LHCN-M2 (cell line): ENCODE measurements around the gene LAX1. TPM values are rescaled to one million over a fixed set of nuclear protein-coding genes. Genes with fewer than 3 reads are reported as not detected.

Experiments
- DNase-seq: peaks from one replicate; pipeline ENCODE4 v3.0.0-alpha.2; 2012; ENCODE audit warnings: low read depth
- total RNA-seq: library from RNA; depleted of rRNA; stranded (reverse); fragments of >200 nt; gene quantifications from 2 replicates; pipeline ENCODE4 v1.2.3, GENCODE V29; 2014; rRNA removed

The LAX1 gene
- total RNA-seq, 1 experiment from 2014 or later: not detected

DNA sequence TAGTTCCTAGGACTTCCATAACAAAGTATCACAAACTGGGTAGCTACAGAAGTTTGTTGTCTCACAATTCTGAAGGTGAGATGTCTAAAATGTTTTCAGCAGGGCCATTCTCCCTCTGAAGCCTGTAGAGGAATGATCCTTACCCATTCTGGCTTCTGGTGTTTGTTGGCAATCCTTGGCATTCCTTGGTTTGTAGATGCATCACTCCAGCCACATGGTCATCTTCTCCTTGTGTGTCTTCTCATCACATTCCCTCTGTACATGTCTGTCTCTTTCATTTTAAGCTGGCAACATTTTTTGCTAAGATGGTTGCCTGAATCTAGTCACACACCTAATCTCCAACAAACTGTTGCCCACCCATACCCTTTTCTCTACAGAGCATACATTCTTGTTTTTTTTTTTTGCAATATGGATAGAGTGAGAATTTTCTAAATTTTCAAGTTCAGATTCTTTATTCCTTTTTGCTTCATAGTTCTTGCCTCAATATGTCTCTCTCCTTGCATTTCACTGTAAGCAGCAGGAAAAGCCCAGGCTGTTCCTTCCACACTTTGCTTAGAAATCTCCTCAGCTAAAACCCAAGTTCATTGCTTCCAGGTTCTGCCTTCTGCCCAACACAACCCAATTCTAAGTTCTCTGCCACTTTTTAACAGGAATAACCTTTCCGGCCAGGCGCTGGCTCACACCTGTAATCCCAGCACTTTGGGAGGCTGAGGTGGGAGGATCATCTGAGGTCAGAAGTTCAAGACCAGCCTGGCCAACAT lies 48.8 kb downstream of the LAX1 start:
- DNase-seq: no peak

DNA sequence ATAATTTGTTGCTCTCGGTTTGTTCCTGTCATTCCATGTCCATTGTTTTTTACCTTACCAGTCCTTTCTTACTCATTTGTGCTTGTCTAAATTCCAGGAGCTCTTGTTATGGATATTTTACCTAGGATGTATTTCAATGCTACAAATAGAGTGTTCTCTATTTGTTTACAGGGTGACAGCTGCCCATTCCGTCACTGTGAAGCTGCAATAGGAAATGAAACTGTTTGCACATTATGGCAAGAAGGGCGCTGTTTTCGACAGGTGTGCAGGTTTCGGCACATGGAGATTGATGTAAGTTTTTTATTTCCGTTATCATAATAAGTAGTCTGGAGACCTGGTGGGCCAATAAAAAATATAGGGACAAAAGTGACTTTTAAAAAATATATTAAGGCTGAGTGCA lies 53.4 kb downstream of the LAX1 start:
- no peak for DNase-seq

- no peak for DNase-seq
Measured at GRCh38 chr1:203823306-203823705, 58.3 kb downstream of the LAX1 start.

Other genes starting within 250 kb of the LAX1 start
- gene ATP2B4, start 138.4 kb upstream of the LAX1 start, total RNA-seq: 24.8 and 25.8 TPM in 2 replicates
- gene ZBED6, start 30.4 kb downstream of the LAX1 start, total RNA-seq: 8.2 and 10.5 TPM in 2 replicates
- gene ZC3H11A, start 30.4 kb downstream of the LAX1 start, total RNA-seq: 60.5 and 68.9 TPM in 2 replicates
- 56.7 and 59.2 TPM in 2 replicates for gene SNRPE, start 96.4 kb downstream of the LAX1 start, total RNA-seq